ENCODE data around the gene SOCS2. TPM values are rescaled to one million over a fixed set of nuclear protein-coding genes. Genes with fewer than 3 reads are reported as not detected.

The SOCS2 gene
- total and polyA plus RNA-seq, 2 of the 13 experiments (the other 11 are each of a cell fraction or from before 2014, with no cell fraction given) = 0.62 to 1.5 TPM

DNA sequence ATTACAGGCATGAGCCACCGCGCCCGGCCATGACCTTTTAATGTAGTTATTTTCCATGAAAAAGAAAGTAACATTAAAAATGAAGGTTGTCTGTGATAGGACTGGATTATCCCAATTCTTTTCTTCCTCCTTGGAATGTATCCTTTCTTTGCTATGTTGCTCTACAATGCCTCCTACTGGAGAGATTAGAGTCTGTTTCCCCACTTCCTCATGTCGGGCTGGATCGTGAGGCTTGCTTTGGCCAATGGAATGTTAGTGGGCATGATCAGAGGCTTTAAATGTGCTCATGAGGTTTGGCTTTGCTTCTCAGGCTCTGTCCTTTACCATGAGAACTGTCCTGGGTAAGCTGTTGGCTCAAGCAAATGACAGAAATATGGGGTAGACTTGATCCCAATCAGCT is 34.7 kb upstream of the SOCS2 start:
- Histone ChIP-seq H3K27me3 (ENCODE audit: control insufficient read depth in 1 of 2, insufficient read depth in 2 of 2, low read length in 2 of 2) (peaks cover 0 to 3% of the 10 kb centered on the region in 2 experiments; a peak in 1 of 5 replicates), H2AFZ (ENCODE audit: low read length) (no peak overlapping the region), H3K4me2 (ENCODE audit: low read depth, low read length) (no peak overlapping the region), H3K9ac (ENCODE audit: insufficient read depth, low read depth, low read length) (no peak overlapping the region), H3K4me3 (replicated peaks in 1 of 3; ENCODE audit: insufficient read depth in 1 of 3, low read depth in 2 of 3, low read length in 3 of 3) (no peak overlapping the region), H3K9me3 (ENCODE audit: low read length) (no peaks in the 10 kb centered on the region), H3K79me2 (ENCODE audit: insufficient read depth, low read length) (no peaks in the 10 kb centered on the region), H3K27ac (ENCODE audit: extremely low read length, insufficient read depth, low read length) (no peak overlapping the region), H3K36me3 (replicated peaks in 1 of 2; ENCODE audit: control insufficient read depth in 1 of 2, insufficient read depth in 2 of 2, low read length in 2 of 2) (no peaks in the 10 kb centered on the region), H3K4me1 (ENCODE audit: insufficient read depth, low read length) (peaks cover 15% of the 10 kb centered on the region), H4K20me1 (ENCODE audit: insufficient read depth, low read length) (no peaks in the 10 kb centered on the region)
- 47% methylated on average over 5 of the region's 5 CpGs for WGBS (ENCODE audit: low lambda C conversion rate)
- ATAC-seq (no peak), FAIRE-seq (no peak), DNase-seq (ENCODE audit: low spot score) (no peak)
- BruUV-seq (replicated peaks) = no TSS peak
- POLR2A ChIA-PET = no interaction called here
- in situ Hi-C loops (cut with HindIII; ENCODE audit: extremely low pct_ligation_motif_present, low pct_unique_long_range_greater_than_20kb) = no loop called here
- CTCF ChIA-PET (ENCODE audit: low intra/inter-chr PET ratio, low total read pairs) = no interaction called here
- intact Hi-C loops (cut with micrococcal nuclease; ENCODE audit: unreplicated experiment) = no loop called here
- no peak for TF ChIP-seq ZMYM2 (CRISPR knock-in tag; IDR thresholded peaks at IDR 0.05)
- TF ChIP-seq, protein P1, sequence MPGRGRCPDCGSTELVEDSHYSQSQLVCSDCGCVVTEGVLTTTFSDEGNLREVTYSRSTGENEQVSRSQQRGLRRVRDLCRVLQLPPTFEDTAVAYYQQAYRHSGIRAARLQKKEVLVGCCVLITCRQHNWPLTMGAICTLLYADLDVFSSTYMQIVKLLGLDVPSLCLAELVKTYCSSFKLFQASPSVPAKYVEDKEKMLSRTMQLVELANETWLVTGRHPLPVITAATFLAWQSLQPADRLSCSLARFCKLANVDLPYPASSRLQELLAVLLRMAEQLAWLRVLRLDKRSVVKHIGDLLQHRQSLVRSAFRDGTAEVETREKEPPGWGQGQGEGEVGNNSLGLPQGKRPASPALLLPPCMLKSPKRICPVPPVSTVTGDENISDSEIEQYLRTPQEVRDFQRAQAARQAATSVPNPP (CRISPR knock-in tag; IDR thresholded peaks at IDR 0.05) = no peak
- TF ChIP-seq, protein P2, sequence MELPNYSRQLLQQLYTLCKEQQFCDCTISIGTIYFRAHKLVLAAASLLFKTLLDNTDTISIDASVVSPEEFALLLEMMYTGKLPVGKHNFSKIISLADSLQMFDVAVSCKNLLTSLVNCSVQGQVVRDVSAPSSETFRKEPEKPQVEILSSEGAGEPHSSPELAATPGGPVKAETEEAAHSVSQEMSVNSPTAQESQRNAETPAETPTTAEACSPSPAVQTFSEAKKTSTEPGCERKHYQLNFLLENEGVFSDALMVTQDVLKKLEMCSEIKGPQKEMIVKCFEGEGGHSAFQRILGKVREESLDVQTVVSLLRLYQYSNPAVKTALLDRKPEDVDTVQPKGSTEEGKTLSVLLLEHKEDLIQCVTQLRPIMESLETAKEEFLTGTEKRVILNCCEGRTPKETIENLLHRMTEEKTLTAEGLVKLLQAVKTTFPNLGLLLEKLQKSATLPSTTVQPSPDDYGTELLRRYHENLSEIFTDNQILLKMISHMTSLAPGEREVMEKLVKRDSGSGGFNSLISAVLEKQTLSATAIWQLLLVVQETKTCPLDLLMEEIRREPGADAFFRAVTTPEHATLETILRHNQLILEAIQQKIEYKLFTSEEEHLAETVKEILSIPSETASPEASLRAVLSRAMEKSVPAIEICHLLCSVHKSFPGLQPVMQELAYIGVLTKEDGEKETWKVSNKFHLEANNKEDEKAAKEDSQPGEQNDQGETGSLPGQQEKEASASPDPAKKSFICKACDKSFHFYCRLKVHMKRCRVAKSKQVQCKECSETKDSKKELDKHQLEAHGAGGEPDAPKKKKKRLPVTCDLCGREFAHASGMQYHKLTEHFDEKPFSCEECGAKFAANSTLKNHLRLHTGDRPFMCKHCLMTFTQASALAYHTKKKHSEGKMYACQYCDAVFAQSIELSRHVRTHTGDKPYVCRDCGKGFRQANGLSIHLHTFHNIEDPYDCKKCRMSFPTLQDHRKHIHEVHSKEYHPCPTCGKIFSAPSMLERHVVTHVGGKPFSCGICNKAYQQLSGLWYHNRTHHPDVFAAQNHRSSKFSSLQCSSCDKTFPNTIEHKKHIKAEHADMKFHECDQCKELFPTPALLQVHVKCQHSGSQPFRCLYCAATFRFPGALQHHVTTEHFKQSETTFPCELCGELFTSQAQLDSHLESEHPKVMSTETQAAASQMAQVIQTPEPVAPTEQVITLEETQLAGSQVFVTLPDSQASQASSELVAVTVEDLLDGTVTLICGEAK (IDR thresholded peaks at IDR 0.05) = no peak
- TF ChIP-seq, protein P2 (CRISPR knock-in tag; IDR thresholded peaks at IDR 0.05) = no peak
- TF ChIP-seq, protein P3, sequence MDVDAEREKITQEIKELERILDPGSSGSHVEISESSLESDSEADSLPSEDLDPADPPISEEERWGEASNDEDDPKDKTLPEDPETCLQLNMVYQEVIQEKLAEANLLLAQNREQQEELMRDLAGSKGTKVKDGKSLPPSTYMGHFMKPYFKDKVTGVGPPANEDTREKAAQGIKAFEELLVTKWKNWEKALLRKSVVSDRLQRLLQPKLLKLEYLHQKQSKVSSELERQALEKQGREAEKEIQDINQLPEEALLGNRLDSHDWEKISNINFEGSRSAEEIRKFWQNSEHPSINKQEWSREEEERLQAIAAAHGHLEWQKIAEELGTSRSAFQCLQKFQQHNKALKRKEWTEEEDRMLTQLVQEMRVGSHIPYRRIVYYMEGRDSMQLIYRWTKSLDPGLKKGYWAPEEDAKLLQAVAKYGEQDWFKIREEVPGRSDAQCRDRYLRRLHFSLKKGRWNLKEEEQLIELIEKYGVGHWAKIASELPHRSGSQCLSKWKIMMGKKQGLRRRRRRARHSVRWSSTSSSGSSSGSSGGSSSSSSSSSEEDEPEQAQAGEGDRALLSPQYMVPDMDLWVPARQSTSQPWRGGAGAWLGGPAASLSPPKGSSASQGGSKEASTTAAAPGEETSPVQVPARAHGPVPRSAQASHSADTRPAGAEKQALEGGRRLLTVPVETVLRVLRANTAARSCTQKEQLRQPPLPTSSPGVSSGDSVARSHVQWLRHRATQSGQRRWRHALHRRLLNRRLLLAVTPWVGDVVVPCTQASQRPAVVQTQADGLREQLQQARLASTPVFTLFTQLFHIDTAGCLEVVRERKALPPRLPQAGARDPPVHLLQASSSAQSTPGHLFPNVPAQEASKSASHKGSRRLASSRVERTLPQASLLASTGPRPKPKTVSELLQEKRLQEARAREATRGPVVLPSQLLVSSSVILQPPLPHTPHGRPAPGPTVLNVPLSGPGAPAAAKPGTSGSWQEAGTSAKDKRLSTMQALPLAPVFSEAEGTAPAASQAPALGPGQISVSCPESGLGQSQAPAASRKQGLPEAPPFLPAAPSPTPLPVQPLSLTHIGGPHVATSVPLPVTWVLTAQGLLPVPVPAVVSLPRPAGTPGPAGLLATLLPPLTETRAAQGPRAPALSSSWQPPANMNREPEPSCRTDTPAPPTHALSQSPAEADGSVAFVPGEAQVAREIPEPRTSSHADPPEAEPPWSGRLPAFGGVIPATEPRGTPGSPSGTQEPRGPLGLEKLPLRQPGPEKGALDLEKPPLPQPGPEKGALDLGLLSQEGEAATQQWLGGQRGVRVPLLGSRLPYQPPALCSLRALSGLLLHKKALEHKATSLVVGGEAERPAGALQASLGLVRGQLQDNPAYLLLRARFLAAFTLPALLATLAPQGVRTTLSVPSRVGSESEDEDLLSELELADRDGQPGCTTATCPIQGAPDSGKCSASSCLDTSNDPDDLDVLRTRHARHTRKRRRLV (CRISPR knock-in tag; IDR thresholded peaks at IDR 0.05) = no peak
